SK-N-MC (cell line): ENCODE measurements around the gene CNNM3.

Experiments
- EZH2 ChIP-seq: fragments of 200-600 bp; sonication (generic); IDR thresholded peaks from one replicate; pipeline ENCODE4 v1.6.1; 2017; ENCODE audit warnings: antibody characterized with exemption
- POLR2AphosphoS5 ChIP-seq: IDR thresholded peaks from 2 replicates; pipeline ENCODE4 v1.6.1; 2012; ENCODE audit warnings: mild to moderate bottlenecking, low read depth, low read length, borderline replicate concordance

GRCh38 chr2:96870626-96871255, 54.7 kb downstream of the CNNM3 start:
- TF ChIP-seq EZH2 (no peak), POLR2AphosphoS5 (no peak; the same call in none of the 2 replicates)
